Heart right ventricle (tissue), 16 donors: Measurements from ENCODE around the gene EFNA3. TPM values are rescaled to one million over a fixed set of nuclear protein-coding genes. Genes with fewer than 3 reads are reported as not detected.

Experiments
- ATAC-seq, 8 donors: fragments of 200-7000 bp; cut with Tn5 transposase; one replicate each; pipeline ENCODE4 v1.9.1; 2020; ENCODE audit warnings: mild to moderate bottlenecking in 8 of 8, moderate library complexity in 8 of 8, moderate number of reproducible peaks in 1 of 8
- DNase-seq, 2 donors: peaks; one replicate each; pipeline ENCODE4 v3.0.0-alpha.2; 2020
- H3K27ac ChIP-seq, 10 donors: fragments of 200-600 bp; sonication (generic) in 2 of 10; one replicate each; pipeline versions ENCODE4 v1.5.0 to v1.8.0; 2020 to 2022; ENCODE audit warnings: mild to moderate bottlenecking in 3 of 10
- H3K27me3 ChIP-seq, 7 donors: fragments of 200-600 bp; one replicate each; pipeline ENCODE4 v1.8.0; 2021 to 2022; ENCODE audit warnings: mild to moderate bottlenecking in 2 of 7
- H3K36me3 ChIP-seq, 9 donors: fragments of 200-600 bp; sonication (generic) in 1 of 9; one replicate each; pipeline versions ENCODE4 v1.5.0 to v1.8.0; 2020 to 2022; ENCODE audit warnings: mild to moderate bottlenecking in 2 of 9
- H3K4me1 ChIP-seq, 9 donors: fragments of 200-600 bp; sonication (generic) in 1 of 9; one replicate each; pipeline versions ENCODE4 v1.5.0 to v1.8.0; 2020 to 2022; ENCODE audit warnings: mild to moderate bottlenecking in 4 of 9
- H3K4me3 ChIP-seq, 10 donors: fragments of 200-600 bp; sonication (generic) in 2 of 10; one replicate each; pipeline versions ENCODE4 v1.5.0 to v1.8.0; 2020 to 2022; ENCODE audit warnings: mild to moderate bottlenecking in 7 of 10, moderate library complexity in 2 of 10
- H3K9me3 ChIP-seq, 11 donors: fragments of 200-600 bp in 10 of 11; sonication (generic) in 2 of 11; one replicate each; pipeline versions ENCODE4 v1.5.0 to v1.8.0; 2013 to 2022; ENCODE audit warnings: mild to moderate bottlenecking in 2 of 11, control low read depth in 1 of 11, moderate library complexity in 1 of 11
- WGBS, 2 donors: extraction: QIAGEN DNeasy Blood & Tissue Kit; methylation state at CpG; one replicate each; pipeline ENCODE4 v1.1.7; 2013; ENCODE audit warnings: inconsistent platforms in 1 of 2; 5-methylcytosine and 5-hydroxymethylcytosine counted together
- intact Hi-C, 10 donors: fragments of 100-400 bp; cut with DNase I; formaldehyde crosslinking; loops; one replicate each; pipeline versions ENCODE4 v1.11.1 to v1.14.2; 2022
- polyA plus RNA-seq, 2 donors: library from polyadenylated mRNA; stranded (reverse); fragments of 200-250 nt; gene quantifications; one replicate each; pipeline ENCODE4 v1.2.3, GENCODE V29; 2013
- total RNA-seq, 10 donors: library from RNA; stranded (reverse); fragmentation: NEBNext Ultra II Directional in 3 of 10; extraction: Animal tissue kit (Norgen Biotek cat#: 25700) in 3 of 10; gene quantifications; one replicate each; pipeline versions ENCODE4 v1.2.1 to v1.2.4, GENCODE V29; 2021 to 2023
- TF ChIP-seq, protein P1 (sequence below), 9 donors: fragments of 200-600 bp; sonication (generic) in 2 of 9; IDR thresholded peaks; one replicate each; pipeline versions ENCODE4 v1.5.0 to v1.8.0; 2021 to 2022; ENCODE audit warnings: antibody characterized with exemption in 9 of 9, mild to moderate bottlenecking in 5 of 9, moderate library complexity in 1 of 9
- donor health status: Arrhythmogenic right ventricular cardiomyopathy.
- donor health status: ischemic (EF 13 %, LVEDD 7.1; RV severe dilation, severe dysfunction).
- donor health status: healthy with polysubstance abuse.
- donor health status: DM: no; HTN: yes; CAD: no.
- donor health status: DM: no; HTN: no; CAD: no.
- donor health status: ischemic (EF 25% LVEDD 6.9; RV normal size, moderate dysfunction).
- donor health status: ischemic (EF 25% LVEDD 5.7; RV mildly dilated, moderate dysfunction).
- donor health status: healthy.
- donor health status: DM: yes; HTN: yes; CAD: no.
- donor health status: Ischemic cardiomyopathy.
- donor health status: ischemic (EF 35%, LVEDD 5.7; RV mildly dilated, moderate dysfunction).
- donor health status: nonischemic (EF 11% LVEDD 7.7; RV severe dilation, severe dysfunction).
- donor health status: DM: yes; HTN: yes; CAD: no.
- donor health status: PGD.
- donor health status: ischemic (EF 29% LVEDD 5.4; RV normal size, mild dysfunction).
- donor health status: nonischemic (EF 23%, LVEDD 6.1; RV moderate dilation, normal function).

The EFNA3 gene
- total and polyA plus RNA-seq, 12 donors, result 0.23 to 1.9 (median 0.47) TPM; not detected in 1

DNA sequence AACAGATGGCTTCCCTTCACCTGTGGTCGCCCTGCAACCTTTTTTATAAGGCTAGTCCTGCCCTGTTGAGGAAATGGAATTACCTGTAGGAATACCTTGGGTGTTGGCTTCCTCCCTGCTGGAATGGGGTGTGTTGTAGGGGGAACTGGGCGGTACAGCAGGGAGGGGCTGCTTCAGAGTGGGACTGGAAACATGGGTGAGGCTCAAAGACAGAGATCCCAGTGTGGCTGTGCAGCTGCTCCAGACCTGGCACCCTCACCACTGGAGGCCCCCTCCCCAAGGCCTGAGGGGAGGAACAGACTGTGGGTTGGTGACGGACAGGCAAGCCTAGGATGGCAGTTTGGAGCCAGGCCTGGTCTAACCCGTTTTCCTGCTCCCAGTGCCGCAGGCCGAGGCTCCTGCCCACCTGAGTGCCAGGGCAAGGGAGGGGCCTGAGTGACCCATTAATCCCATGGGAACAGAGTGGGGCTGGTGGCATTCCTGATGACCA is 4.5 kb downstream of the EFNA3 start:
- DNase-seq, result no peak
- H3K27me3 ChIP-seq, result peaks cover 39 to 64% (median 53%) of the 10 kb centered on the region in 7 donors
- intact Hi-C loops, result loop anchor here in 2 of 10 donors (5.0 to 10.0 kb wide), 2 partner anchors 36 to 528 kb away; partner anchors contain the start of gene UBE2Q1 (in 1 of the 2)
- no peak overlapping the region for H3K4me3 ChIP-seq
- H3K36me3 ChIP-seq, result no peaks in the 10 kb centered on the region
- no peak for ATAC-seq
- H3K9me3 ChIP-seq, result no peaks in the 10 kb centered on the region
- TF ChIP-seq, protein P1, sequence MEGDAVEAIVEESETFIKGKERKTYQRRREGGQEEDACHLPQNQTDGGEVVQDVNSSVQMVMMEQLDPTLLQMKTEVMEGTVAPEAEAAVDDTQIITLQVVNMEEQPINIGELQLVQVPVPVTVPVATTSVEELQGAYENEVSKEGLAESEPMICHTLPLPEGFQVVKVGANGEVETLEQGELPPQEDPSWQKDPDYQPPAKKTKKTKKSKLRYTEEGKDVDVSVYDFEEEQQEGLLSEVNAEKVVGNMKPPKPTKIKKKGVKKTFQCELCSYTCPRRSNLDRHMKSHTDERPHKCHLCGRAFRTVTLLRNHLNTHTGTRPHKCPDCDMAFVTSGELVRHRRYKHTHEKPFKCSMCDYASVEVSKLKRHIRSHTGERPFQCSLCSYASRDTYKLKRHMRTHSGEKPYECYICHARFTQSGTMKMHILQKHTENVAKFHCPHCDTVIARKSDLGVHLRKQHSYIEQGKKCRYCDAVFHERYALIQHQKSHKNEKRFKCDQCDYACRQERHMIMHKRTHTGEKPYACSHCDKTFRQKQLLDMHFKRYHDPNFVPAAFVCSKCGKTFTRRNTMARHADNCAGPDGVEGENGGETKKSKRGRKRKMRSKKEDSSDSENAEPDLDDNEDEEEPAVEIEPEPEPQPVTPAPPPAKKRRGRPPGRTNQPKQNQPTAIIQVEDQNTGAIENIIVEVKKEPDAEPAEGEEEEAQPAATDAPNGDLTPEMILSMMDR (IDR thresholded peaks at IDR 0.05), result no peak
- H3K4me1 ChIP-seq, result peaks cover 33 to 78% (median 60%) of the 10 kb centered on the region in 9 donors
- no peak overlapping the region for H3K27ac ChIP-seq
- WGBS, 2 donors, result 65 to 73% methylated on average over 6 of the region's 6 CpGs

DNA sequence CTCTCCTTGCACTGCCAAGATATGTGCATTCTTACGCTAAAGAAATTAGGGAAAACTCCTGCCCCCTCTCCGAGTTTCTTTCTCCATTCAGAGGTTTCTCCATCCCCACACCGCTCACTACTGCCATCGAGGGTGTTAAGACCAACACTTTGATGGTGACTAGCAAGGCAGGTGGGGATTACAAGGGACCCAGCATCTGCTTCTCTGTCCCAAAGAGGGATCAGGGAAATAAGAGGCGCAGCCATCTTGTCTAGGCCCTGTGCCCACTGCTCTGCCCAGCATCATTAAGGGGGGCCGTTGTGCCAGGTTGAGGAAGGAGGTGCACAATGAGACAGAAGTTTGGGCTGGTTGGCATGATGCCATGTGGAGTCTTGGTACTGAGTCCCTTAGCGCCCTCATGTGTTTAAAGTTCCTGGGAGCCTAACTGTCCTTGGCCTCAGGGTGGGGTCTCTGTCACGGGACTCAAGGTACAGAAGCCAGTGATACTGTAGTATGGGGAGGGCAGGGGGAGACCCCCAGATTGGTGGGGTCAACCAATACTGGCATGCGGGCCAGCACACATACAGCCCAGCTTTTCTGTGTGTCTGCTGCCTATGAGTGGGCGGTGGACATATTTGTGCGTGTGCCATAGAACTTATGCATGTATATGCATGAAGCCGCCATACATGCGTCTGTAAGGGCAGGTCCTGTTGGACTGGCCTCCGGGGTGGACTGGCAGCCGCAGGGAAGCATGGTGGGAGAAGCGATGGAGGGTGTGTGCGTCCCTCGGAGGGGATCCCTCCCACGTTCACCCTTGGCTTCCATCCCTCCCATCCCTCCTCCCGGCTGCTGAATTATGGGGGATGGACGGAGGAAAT is 5.5 kb downstream of the EFNA3 start:
- H3K27me3 ChIP-seq, result peaks cover 39 to 54% (median 53%) of the 10 kb centered on the region in 7 donors
- no peaks in the 10 kb centered on the region for H3K36me3 ChIP-seq
- H3K27ac ChIP-seq, result peak overlapping the region in 3 of 10 donors; percentile 88 to 89 (median 88)
- H3K4me3 ChIP-seq, result peak overlapping the region in 9 of 10 donors; percentile 61 to 82 (median 72)
- TF ChIP-seq, protein P1 (IDR thresholded peaks at IDR 0.05), result no peak
- peak in 1 of 2 donors; percentile 54 for DNase-seq
- intact Hi-C loops, result loop anchor here in 8 of 10 donors (1.0 to 10.0 kb wide), 7 partner anchors 21 to 529 kb away; partner anchors contain the start of genes EFNA4 (in 2 of the 8), ADAM15 (in 1 of the 8) and UBE2Q1 (in 1 of the 8)
- peak in 5 of 8 donors; percentile 0 to 2 (median 1) for ATAC-seq
- 27 to 28% methylated on average over 21 of the region's 21 CpGs for WGBS, 2 donors
- H3K9me3 ChIP-seq, result no peaks in the 10 kb centered on the region
- H3K4me1 ChIP-seq, result peaks cover 31 to 70% (median 57%) of the 10 kb centered on the region in 9 donors

DNA sequence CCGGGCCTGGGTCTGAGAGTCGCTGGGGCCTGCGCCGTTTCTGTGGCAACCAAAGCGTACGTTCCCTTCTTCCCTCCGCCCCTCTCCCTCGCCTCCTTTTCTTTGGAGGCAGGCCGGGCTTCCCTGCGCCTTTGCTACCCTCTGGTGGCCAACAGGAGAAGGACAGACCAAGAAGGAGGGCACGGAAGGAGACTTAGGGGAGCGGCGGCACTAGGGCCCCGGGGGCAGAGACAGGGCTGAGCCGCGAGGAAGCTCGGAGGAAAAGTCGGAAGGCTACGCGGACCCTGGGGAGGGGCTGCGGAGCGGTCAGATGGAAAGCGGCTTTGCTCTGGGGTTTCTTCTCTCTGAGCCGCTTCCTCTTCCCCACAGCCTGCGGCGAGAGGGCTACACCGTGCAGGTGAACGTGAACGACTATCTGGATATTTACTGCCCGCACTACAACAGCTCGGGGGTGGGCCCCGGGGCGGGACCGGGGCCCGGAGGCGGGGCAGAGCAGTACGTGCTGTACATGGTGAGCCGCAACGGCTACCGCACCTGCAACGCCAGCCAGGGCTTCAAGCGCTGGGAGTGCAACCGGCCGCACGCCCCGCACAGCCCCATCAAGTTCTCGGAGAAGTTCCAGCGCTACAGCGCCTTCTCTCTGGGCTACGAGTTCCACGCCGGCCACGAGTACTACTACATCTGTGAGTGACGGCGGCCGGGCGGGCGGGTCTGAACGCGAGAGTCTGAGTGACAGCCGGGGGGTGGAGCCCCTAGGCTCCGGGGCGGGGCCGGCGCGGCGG is 6.3 kb downstream of the EFNA3 start:
- Histone ChIP-seq H3K4me1 (peaks cover 23 to 62% (median 49%) of the 10 kb centered on the region in 9 donors), H3K9me3 (no peaks in the 10 kb centered on the region), H3K27me3 (peaks cover 36 to 46% (median 46%) of the 10 kb centered on the region in 7 donors), H3K27ac (peak overlapping the region; percentile 67 to 92 (median 88)), H3K36me3 (no peaks in the 10 kb centered on the region), H3K4me3 (peak overlapping the region; percentile 33 to 82 (median 72))
- 0 to 1% methylated on average over 66 to 67 of the region's 67 CpGs for WGBS, 2 donors
- DNase-seq (peak; percentile 91 to 94), ATAC-seq (peak; percentile 86 to 93 (median 90))
- TF ChIP-seq, protein P1 (IDR thresholded peaks at IDR 0.05), result peak; percentile 82 to 97 (median 92)
- intact Hi-C loops, result loop anchor here in 8 of 10 donors (1.0 to 10.0 kb wide), 8 partner anchors 22 to 530 kb away; partner anchors contain the start of genes EFNA4 (in 2 of the 8), ADAM15 (in 1 of the 8), SLC50A1 (in 1 of the 8) and UBE2Q1 (in 1 of the 8)
